ENCODE data around the gene NR5A1.

Gene NR5A1

GRCh38 chr9:124551472-124552272 lies 44.5 kb upstream of the NR5A1 start:
- no peaks in the 10 kb centered on the region for H3K79me2 ChIP-seq (ENCODE audit: insufficient read depth, low read depth)
- H2AFZ ChIP-seq (ENCODE audit: low read depth): no peak overlapping the region
- no peak overlapping the region for H3K4me2 ChIP-seq
- no peak overlapping the region for H3K9ac ChIP-seq
- no peaks in the 10 kb centered on the region for H3K36me3 ChIP-seq (ENCODE audit: insufficient read depth)
- peak; percentile 41 for TF ChIP-seq CTCF (conservative IDR thresholded peaks at IDR 0.05; ENCODE audit: low read depth, low read length)
- no peak overlapping the region for H3K4me3 ChIP-seq (IDR thresholded peaks at IDR 0.05; ENCODE audit: insufficient read depth, low read depth, low read length)
- no peaks in the 10 kb centered on the region for H4K20me1 ChIP-seq (ENCODE audit: insufficient read depth)
- H3K27me3 ChIP-seq (ENCODE audit: insufficient read depth, low read depth): no peaks in the 10 kb centered on the region
- no peaks in the 10 kb centered on the region for H3K4me1 ChIP-seq (ENCODE audit: low read depth, poor library complexity, severe bottlenecking)
- H3K27ac ChIP-seq: no peak overlapping the region

GRCh38 chr9:124550072-124550471 lies 42.9 kb upstream of the NR5A1 start:
- Histone ChIP-seq H4K20me1 (ENCODE audit: insufficient read depth) (no peaks in the 10 kb centered on the region), H3K27ac (no peak overlapping the region), H3K36me3 (ENCODE audit: insufficient read depth) (no peaks in the 10 kb centered on the region), H3K79me2 (ENCODE audit: insufficient read depth, low read depth) (no peaks in the 10 kb centered on the region), H3K27me3 (ENCODE audit: insufficient read depth, low read depth) (no peaks in the 10 kb centered on the region), H3K4me2 (no peak overlapping the region), H3K9ac (no peak overlapping the region), H3K4me1 (ENCODE audit: low read depth, poor library complexity, severe bottlenecking) (no peaks in the 10 kb centered on the region), H2AFZ (ENCODE audit: low read depth) (no peak overlapping the region), H3K4me3 (IDR thresholded peaks at IDR 0.05; ENCODE audit: insufficient read depth, low read depth, low read length) (no peak overlapping the region)
- no peak for TF ChIP-seq CTCF (conservative IDR thresholded peaks at IDR 0.05; ENCODE audit: low read depth, low read length)

- H2AFZ ChIP-seq (ENCODE audit: low read depth): no peak overlapping the region
- no peak overlapping the region for H3K9ac ChIP-seq
- H3K27ac ChIP-seq: no peak overlapping the region
- no peaks in the 10 kb centered on the region for H3K36me3 ChIP-seq (ENCODE audit: insufficient read depth)
- no peak overlapping the region for H3K4me2 ChIP-seq
- no peaks in the 10 kb centered on the region for H3K27me3 ChIP-seq (ENCODE audit: insufficient read depth, low read depth)
- no peak for TF ChIP-seq CTCF (conservative IDR thresholded peaks at IDR 0.05; ENCODE audit: low read depth, low read length)
- H3K79me2 ChIP-seq (ENCODE audit: insufficient read depth, low read depth): no peaks in the 10 kb centered on the region
- H4K20me1 ChIP-seq (ENCODE audit: insufficient read depth): no peaks in the 10 kb centered on the region
- no peak overlapping the region for H3K4me3 ChIP-seq (IDR thresholded peaks at IDR 0.05; ENCODE audit: insufficient read depth, low read depth, low read length)
- H3K4me1 ChIP-seq (ENCODE audit: low read depth, poor library complexity, severe bottlenecking): no peaks in the 10 kb centered on the region
Measured at GRCh38 chr9:124549016-124549415, 41.8 kb upstream of the NR5A1 start.

- H3K4me2 ChIP-seq: no peak overlapping the region
- no peak overlapping the region for H2AFZ ChIP-seq (ENCODE audit: low read depth)
- no peaks in the 10 kb centered on the region for H3K27me3 ChIP-seq (ENCODE audit: insufficient read depth, low read depth)
- H3K9ac ChIP-seq: no peak overlapping the region
- no peak overlapping the region for H3K27ac ChIP-seq
- no peaks in the 10 kb centered on the region for H3K4me1 ChIP-seq (ENCODE audit: low read depth, poor library complexity, severe bottlenecking)
- TF ChIP-seq CTCF (conservative IDR thresholded peaks at IDR 0.05; ENCODE audit: low read depth, low read length): no peak
- H3K36me3 ChIP-seq (ENCODE audit: insufficient read depth): no peaks in the 10 kb centered on the region
- H3K4me3 ChIP-seq (IDR thresholded peaks at IDR 0.05; ENCODE audit: insufficient read depth, low read depth, low read length): no peak overlapping the region
- H4K20me1 ChIP-seq (ENCODE audit: insufficient read depth): no peaks in the 10 kb centered on the region
- H3K79me2 ChIP-seq (ENCODE audit: insufficient read depth, low read depth): no peaks in the 10 kb centered on the region
Measured at GRCh38 chr9:124544535-124544934, 37.3 kb upstream of the NR5A1 start.

Data from KMS-11 (cell line).